Small intestine (tissue), 7 donors: ENCODE results near the gene AGPAT4. TPM values are rescaled to one million over a fixed set of nuclear protein-coding genes. Genes with fewer than 3 reads are reported as not detected.
"Not testable (repeated sequence)": the region's sequence is repeated elsewhere in the genome, so short reads cannot be mapped to it uniquely, and the experiment has no call there.

Source experiments
- DNase-seq, 2 donors: peaks; one replicate each; pipeline versions ENCODE4 v3.0.0 to v3.0.0-alpha.2; 2013
- FAIRE-seq: peaks from 2 replicates; lab custom pipeline; 2012; peaks lifted over from hg19 to GRCh38; lab: Jason Lieb, UNC
- H3K27ac ChIP-seq, 3 donors: one replicate each; pipeline ENCODE4 v1.5.1; 2013; ENCODE audit warnings: low read length in 2 of 3, mild to moderate bottlenecking in 2 of 3, control low read depth in 1 of 3, inconsistent platforms in 1 of 3, low read depth in 1 of 3, moderate library complexity in 1 of 3
- H3K27me3 ChIP-seq, 3 donors: one replicate each; pipeline ENCODE4 v1.6.1; 2013; ENCODE audit warnings: low read length in 3 of 3, inconsistent platforms in 1 of 3; ENCODE audit not compliant: control insufficient read depth in 3 of 3, insufficient read depth in 3 of 3
- H3K36me3 ChIP-seq, 3 donors: one replicate each; pipeline ENCODE4 v1.6.1; 2013; ENCODE audit warnings: low read length in 3 of 3, inconsistent platforms in 1 of 3, low read depth in 1 of 3, mild to moderate bottlenecking in 1 of 3, moderate library complexity in 1 of 3; ENCODE audit not compliant: control insufficient read depth in 3 of 3, insufficient read depth in 2 of 3
- H3K4me1 ChIP-seq, 3 donors: one replicate each; pipeline ENCODE4 v1.6.1; 2013; ENCODE audit warnings: low read length in 2 of 3, inconsistent platforms in 1 of 3, low read depth in 1 of 3, mild to moderate bottlenecking in 1 of 3, moderate library complexity in 1 of 3; ENCODE audit not compliant: control insufficient read depth in 3 of 3, insufficient read depth in 2 of 3
- H3K4me3 ChIP-seq, 3 donors: one replicate each; pipeline ENCODE4 v1.5.1; 2013; ENCODE audit warnings: low read length in 3 of 3, control low read depth in 1 of 3, inconsistent platforms in 1 of 3, low read depth in 1 of 3, mild to moderate bottlenecking in 1 of 3, moderate library complexity in 1 of 3
- H3K9me3 ChIP-seq, 2 donors: one replicate each; pipeline ENCODE4 v1.6.1; 2013; ENCODE audit warnings: low read depth in 1 of 2, low read length in 1 of 2; ENCODE audit not compliant: control insufficient read depth in 2 of 2, insufficient read depth in 1 of 2
- WGBS, 3 donors: extraction: QIAGEN DNeasy Blood & Tissue Kit; methylation state at CpG; one replicate each; pipeline ENCODE4 v1.1.7; 2013; 5-methylcytosine and 5-hydroxymethylcytosine counted together
- polyA plus RNA-seq, 4 donors: library from polyadenylated mRNA; stranded (reverse) in 3 of 4; unstranded in 1 of 4; fragments of 200-250 nt in 3 of 4; fragments of 120-200 nt in 1 of 4; gene quantifications; one replicate each; pipeline versions ENCODE4 v1.2.1 to v1.2.3, GENCODE V29; 2013
- donor health status: healthy with polysubstance abuse.
- donor health status: control.
- donor health status: control.
- donor health status: Bipolar disorder and iron deficiency.
- donor health status: healthy.

The AGPAT4 gene
- polyA plus RNA-seq, 4 donors: 1.6 to 2.3 TPM; not detected in 2

GRCh38 chr6:161313475-161313874 is 39.6 kb upstream of the AGPAT4 start:
- not testable (repeated sequence) for H3K36me3 ChIP-seq, DNase-seq, FAIRE-seq, H3K4me3 ChIP-seq, H3K4me1 ChIP-seq, H3K27me3 ChIP-seq, H3K27ac ChIP-seq
- H3K9me3 ChIP-seq: peaks cover 0 to 12% of the 10 kb centered on the region in 2 donors
- 50 to 56% (median 56%) methylated on average over 3 of the region's 3 CpGs for WGBS, 3 donors

DNA sequence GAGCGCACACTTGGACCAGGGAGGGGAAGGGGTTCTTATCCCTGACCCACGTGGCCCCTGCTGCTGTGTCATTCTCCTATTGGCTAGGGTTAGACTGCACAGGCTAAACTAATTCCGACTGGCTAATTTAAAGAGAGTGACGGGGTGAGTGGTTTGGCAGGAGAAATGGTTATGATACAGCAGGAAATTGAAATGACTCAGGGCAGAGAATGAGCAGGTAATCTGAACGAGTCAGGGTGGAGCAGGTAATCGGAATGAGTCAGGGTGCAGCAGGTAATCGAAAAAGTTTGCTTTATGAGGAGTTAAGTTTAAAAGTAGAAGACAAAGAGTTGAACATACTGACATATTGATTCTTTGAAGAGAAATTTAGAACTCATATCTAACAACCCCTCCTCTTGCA is 35.9 kb upstream of the AGPAT4 start:
- H3K4me3 ChIP-seq, H3K27ac ChIP-seq: not testable (repeated sequence)
- WGBS, 3 donors: 69 to 80% (median 71%) methylated on average over 7 of the region's 7 CpGs

DNA sequence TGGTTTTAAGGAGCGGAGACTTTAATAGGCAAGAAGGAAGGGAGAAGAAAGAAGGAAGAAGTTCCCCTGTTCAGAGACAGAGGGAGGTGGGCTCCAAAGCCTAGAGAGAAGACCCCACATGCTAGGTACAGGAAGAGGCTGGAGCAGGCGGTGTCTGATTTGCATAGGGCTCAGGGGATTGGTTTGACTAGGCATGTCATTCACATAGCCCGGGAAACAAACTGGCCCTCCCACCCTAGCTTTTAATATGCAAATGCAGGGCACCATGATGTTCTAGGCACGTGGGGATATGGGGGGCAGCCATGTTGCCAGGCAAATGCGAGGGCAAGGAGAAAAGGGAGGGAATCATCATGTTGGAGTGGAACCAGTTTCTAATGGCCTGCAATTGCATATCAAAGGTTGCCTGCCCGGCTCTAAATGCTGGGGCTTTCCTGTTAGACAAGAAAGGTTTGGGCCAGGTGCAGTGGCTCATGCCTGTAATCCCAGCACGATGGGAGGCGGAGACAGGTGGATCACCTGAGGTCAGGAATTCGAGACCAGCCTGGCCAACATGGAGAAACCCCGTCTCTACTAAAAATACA is 34.3 kb upstream of the AGPAT4 start:
- FAIRE-seq: no peak
- 43 to 75% (median 60%) methylated on average over 10 of the region's 10 CpGs for WGBS, 3 donors
- no peaks in the 10 kb centered on the region for H3K36me3 ChIP-seq

More for the DNA sequence above, 35.9 kb upstream of the AGPAT4 start:
- H3K27me3 ChIP-seq, H3K36me3 ChIP-seq, H3K9me3 ChIP-seq, H3K4me1 ChIP-seq, FAIRE-seq, DNase-seq: not testable (repeated sequence)

DNA sequence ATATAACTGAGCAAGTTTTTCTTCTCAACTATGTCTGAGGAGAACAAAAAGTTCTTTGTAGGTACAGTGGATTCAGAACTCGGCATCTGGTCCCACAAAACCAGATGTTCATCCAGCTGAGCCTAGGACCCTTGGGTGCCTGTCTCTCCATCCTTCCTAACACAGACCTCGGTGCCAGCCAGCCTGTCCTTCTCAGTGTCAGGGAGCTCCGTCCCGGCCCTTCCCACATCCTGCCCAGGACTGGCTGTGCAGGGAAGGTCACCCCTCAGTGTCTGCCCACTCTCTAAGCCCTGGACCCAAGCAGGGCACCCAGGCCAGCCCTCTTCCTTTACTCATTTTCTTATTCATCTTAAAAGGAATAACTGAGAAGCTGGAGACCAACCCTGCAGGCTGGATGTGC is 32.0 kb upstream of the AGPAT4 start:
- no peaks in the 10 kb centered on the region for H3K4me1 ChIP-seq
- H3K4me3 ChIP-seq: no peak overlapping the region
- H3K27me3 ChIP-seq: no peaks in the 10 kb centered on the region
- DNase-seq: no peak
- H3K9me3 ChIP-seq: no peaks in the 10 kb centered on the region
- H3K27ac ChIP-seq: no peak overlapping the region
- 60 to 77% (median 68%) methylated on average over 4 of the region's 4 CpGs for WGBS, 3 donors
- FAIRE-seq: no peak
- no peaks in the 10 kb centered on the region for H3K36me3 ChIP-seq

More for the DNA sequence above, 34.3 kb upstream of the AGPAT4 start:
- DNase-seq: no peak
- H3K9me3 ChIP-seq: no peaks in the 10 kb centered on the region
- H3K27me3 ChIP-seq: no peaks in the 10 kb centered on the region
- no peak overlapping the region for H3K4me3 ChIP-seq
- no peaks in the 10 kb centered on the region for H3K4me1 ChIP-seq
- H3K27ac ChIP-seq: no peak overlapping the region

DNA sequence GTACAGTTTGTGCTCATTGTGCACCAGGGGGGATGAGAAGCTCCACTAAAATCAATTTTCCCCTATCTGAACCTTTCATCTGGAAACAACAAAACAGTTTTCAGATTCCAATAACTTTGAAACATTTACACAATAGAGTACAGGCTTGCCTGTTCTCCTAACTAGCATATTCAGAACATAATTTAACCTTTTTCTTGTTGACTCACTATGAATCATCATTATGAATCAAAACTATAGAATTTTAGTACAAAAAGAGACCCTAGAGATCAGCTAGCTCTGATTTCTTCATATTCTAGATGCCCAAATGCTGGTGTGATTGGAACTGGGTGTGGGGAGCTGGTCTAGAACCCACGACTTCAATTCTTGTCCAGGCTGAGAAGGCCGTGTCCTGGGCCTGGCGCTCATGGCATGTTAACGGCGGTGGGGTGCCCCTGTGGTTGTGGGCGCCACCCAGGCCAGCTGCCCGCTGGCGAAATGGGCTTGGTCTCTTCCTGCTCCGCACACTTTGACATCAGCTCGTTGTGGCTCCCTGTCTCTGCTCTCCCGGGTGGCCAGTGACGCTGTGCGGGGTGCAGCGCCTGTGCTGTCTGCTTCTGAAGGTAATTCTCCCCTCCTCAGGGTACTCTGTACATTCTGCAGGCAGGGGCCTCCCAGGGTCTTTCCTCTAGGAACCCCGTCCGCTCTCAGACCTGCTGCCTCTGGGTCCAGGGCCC is 29.9 kb upstream of the AGPAT4 start:
- no peaks in the 10 kb centered on the region for H3K27me3 ChIP-seq
- no peaks in the 10 kb centered on the region for H3K9me3 ChIP-seq
- FAIRE-seq (no peak), DNase-seq (no peak)
- H3K27ac ChIP-seq: no peak overlapping the region
- H3K4me3 ChIP-seq: no peak overlapping the region
- H3K4me1 ChIP-seq: no peaks in the 10 kb centered on the region
- no peaks in the 10 kb centered on the region for H3K36me3 ChIP-seq
- WGBS, 3 donors: 88 to 95% (median 93%) methylated on average over 15 to 16 of the region's 16 CpGs

DNA sequence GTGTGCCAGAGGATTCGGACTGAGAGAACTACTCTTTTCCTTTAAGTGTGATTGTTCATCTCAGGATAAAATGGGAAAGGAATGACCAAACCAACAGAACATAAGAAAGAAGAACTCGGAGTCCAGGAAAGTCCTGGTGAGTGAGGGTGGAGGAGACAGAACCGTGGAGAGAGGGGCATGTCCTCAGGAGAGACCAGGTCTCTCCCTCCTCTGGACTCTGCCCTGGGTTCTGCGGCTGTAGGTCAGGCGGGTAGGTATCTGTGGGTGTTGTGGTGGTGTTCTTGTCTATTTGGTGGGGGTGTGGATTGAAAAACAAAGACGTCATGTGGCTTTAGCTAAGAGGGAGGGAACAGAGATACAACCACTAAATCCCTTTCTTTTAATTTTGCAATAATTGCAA is 29.1 kb upstream of the AGPAT4 start:
- Histone ChIP-seq H3K4me3 (no peak overlapping the region), H3K27ac (no peak overlapping the region), H3K36me3 (no peaks in the 10 kb centered on the region), H3K4me1 (no peaks in the 10 kb centered on the region), H3K27me3 (no peaks in the 10 kb centered on the region), H3K9me3 (no peaks in the 10 kb centered on the region)
- DNase-seq (no peak), FAIRE-seq (no peak)
- WGBS, 3 donors: 81 to 84% (median 83%) methylated on average over 6 of the region's 6 CpGs

DNA sequence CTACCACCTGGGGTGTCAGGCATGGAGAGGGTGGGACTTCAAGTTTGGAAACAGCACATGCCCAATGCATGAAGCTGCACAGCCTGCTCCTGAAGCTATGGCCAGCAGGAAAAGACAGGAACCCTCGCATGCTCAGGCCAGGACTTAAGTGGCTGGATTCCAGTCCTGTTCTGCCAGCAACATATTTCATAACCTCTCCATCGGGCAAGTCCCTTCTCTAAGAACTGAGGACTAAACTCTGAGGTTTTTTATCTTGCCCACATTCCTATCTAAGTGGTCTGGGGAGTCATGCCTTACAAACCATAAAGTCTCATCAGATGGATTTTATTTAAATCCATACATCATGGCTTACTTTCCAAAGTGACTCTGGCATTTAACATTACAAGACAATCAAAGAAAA is 27.5 kb upstream of the AGPAT4 start:
- Histone ChIP-seq H3K4me3 (no peak overlapping the region), H3K9me3 (no peaks in the 10 kb centered on the region), H3K36me3 (no peaks in the 10 kb centered on the region), H3K4me1 (no peaks in the 10 kb centered on the region), H3K27me3 (no peaks in the 10 kb centered on the region), H3K27ac (no peak overlapping the region)
- WGBS, 3 donors: 58 to 66% (median 64%) methylated on average over 2 of the region's 2 CpGs
- DNase-seq (no peak), FAIRE-seq (no peak)

- Histone ChIP-seq H3K27ac (no peak overlapping the region), H3K4me1 (no peaks in the 10 kb centered on the region), H3K9me3 (no peaks in the 10 kb centered on the region), H3K36me3 (no peaks in the 10 kb centered on the region), H3K4me3 (no peak overlapping the region), H3K27me3 (no peaks in the 10 kb centered on the region)
- no peak for FAIRE-seq
- DNase-seq: no peak
These were observed 27.0 kb upstream of the AGPAT4 start for GRCh38 chr6:161300823-161301222.
